ENCODE results near the gene DPP6.

The DPP6 gene

GRCh38 chr7:154871928-154872750, 819.9 kb downstream of the DPP6 start:
- no peak for TF ChIP-seq CTCF (IDR thresholded peaks at IDR 0.05; ENCODE audit: control insufficient read depth, extremely low read depth, insufficient read depth)
- H3K4me3 ChIP-seq (ENCODE audit: low read depth, low read length), result no peak overlapping the region

GRCh38 chr7:154872811-154873499, 820.8 kb downstream of the DPP6 start:
- no peak for TF ChIP-seq CTCF (IDR thresholded peaks at IDR 0.05; ENCODE audit: control insufficient read depth, extremely low read depth, insufficient read depth)
- DNase-seq (ENCODE audit: low read depth), result no peak
- no peak overlapping the region for H3K4me3 ChIP-seq (ENCODE audit: low read depth, low read length)

More at GRCh38 chr7:154871928-154872750, 819.9 kb downstream of the DPP6 start:
- no peak for DNase-seq (ENCODE audit: low read depth)

- H3K4me3 ChIP-seq (ENCODE audit: low read depth, low read length), result no peak overlapping the region
- no peak for DNase-seq (ENCODE audit: low read depth)
- no peak for TF ChIP-seq CTCF (IDR thresholded peaks at IDR 0.05; ENCODE audit: control insufficient read depth, extremely low read depth, insufficient read depth)
These were observed 821.4 kb downstream of the DPP6 start for GRCh38 chr7:154873500-154874121.

GRCh38 chr7:154874409-154875113, 822.4 kb downstream of the DPP6 start:
- no peak for TF ChIP-seq CTCF (IDR thresholded peaks at IDR 0.05; ENCODE audit: control insufficient read depth, extremely low read depth, insufficient read depth)
- no peak for DNase-seq (ENCODE audit: low read depth)

GRCh38 chr7:154875297-154875696, 823.1 kb downstream of the DPP6 start:
- no peak for DNase-seq (ENCODE audit: low read depth)
- no peak for TF ChIP-seq CTCF (IDR thresholded peaks at IDR 0.05; ENCODE audit: control insufficient read depth, extremely low read depth, insufficient read depth)
- no peak overlapping the region for H3K4me3 ChIP-seq (ENCODE audit: low read depth, low read length)

More at GRCh38 chr7:154874409-154875113, 822.4 kb downstream of the DPP6 start:
- H3K4me3 ChIP-seq (ENCODE audit: low read depth, low read length), result no peak overlapping the region

GRCh38 chr7:154876516-154876915, 824.3 kb downstream of the DPP6 start:
- no peak for DNase-seq (ENCODE audit: low read depth)
- TF ChIP-seq CTCF (IDR thresholded peaks at IDR 0.05; ENCODE audit: control insufficient read depth, extremely low read depth, insufficient read depth), result no peak
- no peak overlapping the region for H3K4me3 ChIP-seq (ENCODE audit: low read depth, low read length)

Measured in LNCaP clone FGC (cell line).